ENCODE results near the gene KDM4C.

DNA sequence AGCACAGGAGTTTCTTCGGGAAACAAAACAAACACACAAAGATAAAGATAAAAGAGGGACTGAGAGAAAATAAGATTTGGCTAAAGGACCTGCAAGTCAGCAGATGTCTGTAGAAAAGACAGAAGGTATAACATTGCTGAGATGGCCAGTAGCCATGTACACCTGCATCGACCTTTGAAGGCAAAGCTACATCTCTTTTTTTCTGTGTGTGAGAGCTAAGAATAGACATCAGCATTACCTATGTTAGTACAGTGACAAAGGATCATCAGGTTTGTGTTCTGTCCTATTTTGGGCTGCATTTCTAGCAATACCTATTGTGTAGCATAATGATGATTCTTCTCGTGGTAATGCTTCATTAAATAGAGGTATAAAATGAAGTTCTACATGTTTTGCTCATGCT, 64.9 kb downstream of the KDM4C start:
- TF ChIP-seq POLR2AphosphoS5 (IDR thresholded peaks at IDR 0.05): no peak
- TF ChIP-seq, protein P1, sequence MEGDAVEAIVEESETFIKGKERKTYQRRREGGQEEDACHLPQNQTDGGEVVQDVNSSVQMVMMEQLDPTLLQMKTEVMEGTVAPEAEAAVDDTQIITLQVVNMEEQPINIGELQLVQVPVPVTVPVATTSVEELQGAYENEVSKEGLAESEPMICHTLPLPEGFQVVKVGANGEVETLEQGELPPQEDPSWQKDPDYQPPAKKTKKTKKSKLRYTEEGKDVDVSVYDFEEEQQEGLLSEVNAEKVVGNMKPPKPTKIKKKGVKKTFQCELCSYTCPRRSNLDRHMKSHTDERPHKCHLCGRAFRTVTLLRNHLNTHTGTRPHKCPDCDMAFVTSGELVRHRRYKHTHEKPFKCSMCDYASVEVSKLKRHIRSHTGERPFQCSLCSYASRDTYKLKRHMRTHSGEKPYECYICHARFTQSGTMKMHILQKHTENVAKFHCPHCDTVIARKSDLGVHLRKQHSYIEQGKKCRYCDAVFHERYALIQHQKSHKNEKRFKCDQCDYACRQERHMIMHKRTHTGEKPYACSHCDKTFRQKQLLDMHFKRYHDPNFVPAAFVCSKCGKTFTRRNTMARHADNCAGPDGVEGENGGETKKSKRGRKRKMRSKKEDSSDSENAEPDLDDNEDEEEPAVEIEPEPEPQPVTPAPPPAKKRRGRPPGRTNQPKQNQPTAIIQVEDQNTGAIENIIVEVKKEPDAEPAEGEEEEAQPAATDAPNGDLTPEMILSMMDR (IDR thresholded peaks at IDR 0.05): no peak
